22Rv1 (cell line): ENCODE results near the gene APPL1.
"Not testable (repeated sequence)": the region's sequence is repeated elsewhere in the genome, so short reads cannot be mapped to it uniquely, and the experiment has no call there.

Experiments used
- H3K27ac ChIP-seq: fragments of 450-650 bp; 2 replicates; pipeline ENCODE4 v1.5.1; 2017
- ZFX ChIP-seq: fragments of 450-650 bp; IDR thresholded peaks from 2 replicates; pipeline ENCODE4 v1.6.1; 2017; ENCODE audit warnings: antibody characterized with exemption, borderline replicate concordance
- TF ChIP-seq, protein P1 (sequence below): fragments of 450-650 bp; IDR thresholded peaks from 2 replicates; pipeline ENCODE4 v1.5.1; 2017; ENCODE audit warnings: mild to moderate bottlenecking

Gene APPL1

DNA sequence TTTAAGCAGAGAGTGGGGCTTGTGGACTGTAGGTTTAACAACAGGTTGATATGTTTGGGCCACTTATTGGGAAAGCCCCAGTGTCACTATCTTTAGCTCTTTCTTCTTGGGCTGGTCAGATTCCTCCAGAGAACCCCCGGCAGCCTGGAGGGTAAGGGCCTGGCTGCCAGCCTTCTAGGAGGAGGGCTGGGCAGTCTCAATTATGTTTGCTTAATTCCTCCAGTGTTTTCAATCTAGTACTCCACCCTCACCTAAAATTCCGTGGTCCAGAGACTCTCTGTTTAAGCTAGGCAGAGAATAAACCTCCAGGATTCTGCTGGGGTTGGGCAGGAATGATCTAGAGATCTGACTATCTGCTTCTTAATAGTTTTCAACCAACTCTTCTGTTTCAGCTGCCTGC, 59.7 kb downstream of the APPL1 start:
- H3K27ac ChIP-seq = no peak overlapping the region
- TF ChIP-seq, protein P1, sequence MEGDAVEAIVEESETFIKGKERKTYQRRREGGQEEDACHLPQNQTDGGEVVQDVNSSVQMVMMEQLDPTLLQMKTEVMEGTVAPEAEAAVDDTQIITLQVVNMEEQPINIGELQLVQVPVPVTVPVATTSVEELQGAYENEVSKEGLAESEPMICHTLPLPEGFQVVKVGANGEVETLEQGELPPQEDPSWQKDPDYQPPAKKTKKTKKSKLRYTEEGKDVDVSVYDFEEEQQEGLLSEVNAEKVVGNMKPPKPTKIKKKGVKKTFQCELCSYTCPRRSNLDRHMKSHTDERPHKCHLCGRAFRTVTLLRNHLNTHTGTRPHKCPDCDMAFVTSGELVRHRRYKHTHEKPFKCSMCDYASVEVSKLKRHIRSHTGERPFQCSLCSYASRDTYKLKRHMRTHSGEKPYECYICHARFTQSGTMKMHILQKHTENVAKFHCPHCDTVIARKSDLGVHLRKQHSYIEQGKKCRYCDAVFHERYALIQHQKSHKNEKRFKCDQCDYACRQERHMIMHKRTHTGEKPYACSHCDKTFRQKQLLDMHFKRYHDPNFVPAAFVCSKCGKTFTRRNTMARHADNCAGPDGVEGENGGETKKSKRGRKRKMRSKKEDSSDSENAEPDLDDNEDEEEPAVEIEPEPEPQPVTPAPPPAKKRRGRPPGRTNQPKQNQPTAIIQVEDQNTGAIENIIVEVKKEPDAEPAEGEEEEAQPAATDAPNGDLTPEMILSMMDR = no peak
- TF ChIP-seq ZFX = no peak

DNA sequence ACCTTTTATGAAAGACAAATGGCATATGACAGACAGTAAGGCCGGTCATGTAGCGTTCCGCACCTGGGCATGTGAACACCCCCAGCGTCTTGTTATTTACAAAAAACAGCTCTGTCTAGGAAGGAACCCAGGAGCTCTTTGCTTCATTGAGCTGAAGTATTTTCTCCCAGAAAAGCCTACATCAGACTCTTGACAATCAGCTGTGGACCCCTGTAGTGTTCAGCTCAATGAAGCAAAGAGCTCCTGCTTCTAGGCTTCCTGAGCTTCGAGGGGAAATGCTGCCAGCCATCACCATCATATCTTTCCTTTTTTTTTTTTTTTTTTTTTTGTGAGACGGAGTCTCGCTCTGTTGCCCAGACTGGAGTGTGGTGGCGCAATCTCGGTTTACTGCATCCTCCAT, 60.9 kb downstream of the APPL1 start:
- H3K27ac ChIP-seq = no peak overlapping the region
- TF ChIP-seq ZFX = no peak
- TF ChIP-seq, protein P1 = no peak

GRCh38 chr3:57292159-57292896, 64.8 kb downstream of the APPL1 start, which contains the start of gene ASB14:
Gene ASB14 (minus strand): TSS chr3:57292685. CDS start chr3:57292033, 652 bp downstream.
- no peak within 1 kb of the TSS for H3K27ac ChIP-seq
- no peak for TF ChIP-seq ZFX
- TF ChIP-seq, protein P1 = no peak

GRCh38 chr3:57292897-57293526, 65.5 kb downstream of the APPL1 start:
- TF ChIP-seq, protein P1 = no peak
- no peak overlapping the region for H3K27ac ChIP-seq

DNA sequence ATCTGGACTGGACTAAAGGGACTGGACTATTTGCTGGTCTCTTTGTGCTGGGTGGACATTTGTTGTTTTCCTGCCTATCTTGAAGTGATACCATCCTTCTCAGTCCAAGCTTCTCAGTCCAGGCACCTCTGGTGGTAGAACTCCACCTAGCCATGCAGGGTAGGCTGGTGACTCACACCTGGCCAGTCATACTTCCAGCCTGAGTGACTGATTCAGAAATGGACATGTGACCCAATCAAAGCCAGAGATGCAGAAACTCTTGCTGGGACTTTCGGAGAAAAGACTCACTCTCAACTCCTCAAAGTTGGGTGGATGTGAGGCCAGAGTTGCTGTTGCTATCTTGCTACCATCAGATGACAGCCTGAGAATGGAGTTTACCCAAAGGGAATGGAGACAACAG, 70.5 kb downstream of the APPL1 start:
- no peak overlapping the region for H3K27ac ChIP-seq
- TF ChIP-seq, protein P1 = no peak
- TF ChIP-seq ZFX = no peak

DNA sequence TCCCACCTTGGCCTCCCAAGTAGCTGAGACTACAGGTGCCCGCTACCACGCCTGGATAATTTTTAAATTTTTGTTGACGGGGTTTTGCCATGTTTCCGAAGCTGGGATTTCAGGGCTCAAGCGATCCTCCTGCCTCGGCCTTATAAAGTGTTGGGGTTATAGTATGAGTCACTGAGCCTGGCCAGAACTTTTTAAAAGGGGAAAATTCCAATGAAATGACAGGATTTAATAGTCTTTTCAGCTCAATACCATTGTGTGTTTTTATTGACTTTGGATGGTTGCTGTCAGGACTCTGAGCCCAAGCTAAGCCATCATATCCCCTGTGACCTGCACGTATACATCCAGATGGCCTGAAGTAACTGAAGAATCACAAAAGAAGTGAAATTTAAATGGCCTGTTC, 76.0 kb downstream of the APPL1 start:
- H3K27ac ChIP-seq = not testable (repeated sequence)

DNA sequence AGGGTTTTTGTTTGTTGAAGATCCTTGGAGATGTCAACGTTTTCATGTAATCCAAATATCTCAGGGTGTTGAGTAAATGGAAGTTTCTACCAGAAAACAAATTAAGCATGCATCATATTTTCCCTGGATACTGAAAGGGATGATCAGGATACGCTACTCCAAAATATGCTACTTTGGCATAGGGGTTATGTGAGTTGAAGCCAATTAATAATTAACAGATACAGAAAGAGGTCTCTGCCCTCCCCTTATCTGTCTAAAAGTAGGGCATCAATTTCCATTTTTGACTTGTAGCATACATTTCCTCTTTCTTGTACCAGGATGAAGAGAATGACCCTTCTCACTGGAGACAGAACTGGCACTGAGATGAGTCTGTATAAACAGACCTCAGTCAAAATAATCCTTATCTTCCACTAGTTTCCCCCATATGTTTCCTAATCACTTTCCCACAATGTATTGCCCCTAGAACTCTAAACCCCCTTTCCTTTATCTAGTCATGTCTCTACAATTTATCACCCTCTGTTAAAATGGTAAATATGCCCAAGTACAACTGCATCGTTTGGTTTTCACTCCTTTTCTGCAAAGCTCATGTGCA, 82.3 kb downstream of the APPL1 start:
- TF ChIP-seq ZFX = no peak
- TF ChIP-seq, protein P1 = no peak

More for the DNA sequence above, 82.3 kb downstream of the APPL1 start:
- H3K27ac ChIP-seq = no peak overlapping the region
